NCI-H1092 (cell line): Measurements from ENCODE around the gene ZNF418.
"Not testable (repeated sequence)": the region's sequence is repeated elsewhere in the genome, so short reads cannot be mapped to it uniquely, and the experiment has no call there.

Experiments used
- DNase-seq: peaks from one replicate; lab custom pipeline; 2025; lab: John Stamatoyannopoulos, UW

Gene ZNF418

GRCh38 chr19:57888560-57889231 is 46.5 kb downstream of the ZNF418 start, which contains the start of gene ZNF814:
Gene ZNF814, minus strand, starts transcription at chr19:57889037. Its CDS starts 235 bp downstream, at chr19:57888802.
- no peak for DNase-seq

GRCh38 chr19:57888107-57888559 is 47.1 kb downstream of the ZNF418 start:
- no peak for DNase-seq

GRCh38 chr19:57887195-57887941 is 47.8 kb downstream of the ZNF418 start:
- no peak for DNase-seq

- DNase-seq, result no peak
Observed at GRCh38 chr19:57886046-57886445, 49.2 kb downstream of the ZNF418 start.

GRCh38 chr19:57873883-57874799 is 61.1 kb downstream of the ZNF418 start:
- DNase-seq, result not testable (repeated sequence)

GRCh38 chr19:57872450-57872849 is 62.8 kb downstream of the ZNF418 start:
- no peak for DNase-seq
